Cardiac septum (tissue), 1 donor: ENCODE results near the gene EDNRB. TPM values are rescaled to one million over a fixed set of nuclear protein-coding genes. Genes with fewer than 3 reads are reported as not detected.
"Not testable (repeated sequence)": the region's sequence is repeated elsewhere in the genome, so short reads cannot be mapped to it uniquely, and the experiment has no call there.

ENCODE experiments used
- DNase-seq: peaks from one replicate; pipeline ENCODE4 v3.0.0-alpha.2; 2020; ENCODE audit warnings: low spot score
- intact Hi-C: fragments of 100-400 bp; cut with DNase I; formaldehyde crosslinking; loops from one replicate; pipeline ENCODE4 v1.14.0; 2022
- total RNA-seq: library from RNA; stranded (reverse); fragmentation: NEBNext Ultra II Directional; extraction: Animal tissue kit (Norgen Biotek cat#: 25700); gene quantifications from one replicate; pipeline ENCODE4 v1.2.1, GENCODE V29; 2021
- donor health status: DM: no; HTN: no; CAD: no.

EDNRB gene
- total RNA-seq, 1 donor from 2014 or later, result 21.7 TPM

- no peak for DNase-seq
- intact Hi-C loops, result no loop called here
Observed at GRCh38 chr13:77857531-77858209, 61.0 kb downstream of the EDNRB start.

GRCh38 chr13:77853703-77854102, 64.9 kb downstream of the EDNRB start:
- no peak for DNase-seq
- intact Hi-C loops, result no loop called here

GRCh38 chr13:77848050-77848449, 70.6 kb downstream of the EDNRB start:
- DNase-seq, intact Hi-C loops: not testable (repeated sequence)

- intact Hi-C loops, result no loop called here
- no peak for DNase-seq
Observed at GRCh38 chr13:77846173-77846572, 72.5 kb downstream of the EDNRB start.

Other genes with a start within 250 kb of the EDNRB start
- gene SLAIN1, start 221.1 kb downstream of the EDNRB start, total RNA-seq, result 3.8 TPM